Loucy (cell line): ENCODE results near the gene SNRNP70.

Source experiments
- EZH2phosphoT487 ChIP-seq: fragments of 200-600 bp; IDR thresholded peaks from 2 replicates; pipeline ENCODE4 v1.6.1; 2018; ENCODE audit warnings: antibody characterized with exemption, mild to moderate bottlenecking, moderate library complexity, borderline replicate concordance
- TF ChIP-seq, protein P1 (sequence below): fragments of 200-600 bp; sonication (generic); conservative IDR thresholded peaks from 2 replicates; pipeline ENCODE4 v1.5.1; 2014; ENCODE audit warnings: mild to moderate bottlenecking, antibody characterized with exemption, low read length

GRCh38 chr19:49136771-49137171, 51.5 kb downstream of the SNRNP70 start:
- TF ChIP-seq, protein P1, sequence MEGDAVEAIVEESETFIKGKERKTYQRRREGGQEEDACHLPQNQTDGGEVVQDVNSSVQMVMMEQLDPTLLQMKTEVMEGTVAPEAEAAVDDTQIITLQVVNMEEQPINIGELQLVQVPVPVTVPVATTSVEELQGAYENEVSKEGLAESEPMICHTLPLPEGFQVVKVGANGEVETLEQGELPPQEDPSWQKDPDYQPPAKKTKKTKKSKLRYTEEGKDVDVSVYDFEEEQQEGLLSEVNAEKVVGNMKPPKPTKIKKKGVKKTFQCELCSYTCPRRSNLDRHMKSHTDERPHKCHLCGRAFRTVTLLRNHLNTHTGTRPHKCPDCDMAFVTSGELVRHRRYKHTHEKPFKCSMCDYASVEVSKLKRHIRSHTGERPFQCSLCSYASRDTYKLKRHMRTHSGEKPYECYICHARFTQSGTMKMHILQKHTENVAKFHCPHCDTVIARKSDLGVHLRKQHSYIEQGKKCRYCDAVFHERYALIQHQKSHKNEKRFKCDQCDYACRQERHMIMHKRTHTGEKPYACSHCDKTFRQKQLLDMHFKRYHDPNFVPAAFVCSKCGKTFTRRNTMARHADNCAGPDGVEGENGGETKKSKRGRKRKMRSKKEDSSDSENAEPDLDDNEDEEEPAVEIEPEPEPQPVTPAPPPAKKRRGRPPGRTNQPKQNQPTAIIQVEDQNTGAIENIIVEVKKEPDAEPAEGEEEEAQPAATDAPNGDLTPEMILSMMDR = no peak
- no peak for TF ChIP-seq EZH2phosphoT487
